Endothelial cell of umbilical vein (primary cell): ENCODE measurements around the gene FES. TPM values are rescaled to one million over a fixed set of nuclear protein-coding genes. Genes with fewer than 3 reads are reported as not detected.

ENCODE experiments used
- BruUV-seq: library from RNA; stranded (reverse); fragments of 400-500 nt; replicated peaks from 2 replicates; lab custom pipeline; 2021; lab: Mats Ljungman, UMichigan
- CTCF ChIA-PET: fragments of 300-600, 350-600 bp; sonication (Branson Sonifier 250); formaldehyde crosslinking; loops from one replicate; lab custom pipeline; 2021; ENCODE audit warnings: antibody characterized with exemption, inconsistent platforms; lab: Charles Lee
- POLR2A ChIA-PET: fragments of 300-600, 350-600 bp; sonication (Branson Sonifier 250); formaldehyde crosslinking; loops from one replicate; lab custom pipeline; 2021; ENCODE audit warnings: antibody characterized with exemption, inconsistent platforms; lab: Charles Lee
- DNase-seq: peaks from one replicate; pipeline ENCODE4 v3.0.0-alpha.2; 2011; ENCODE audit warnings: low read depth, low spot score
- FAIRE-seq: peaks from 2 replicates; lab custom pipeline; 2011; peaks lifted over from hg19 to GRCh38; lab: Jason Lieb, UNC
- H2AFZ ChIP-seq: 2 replicates; pipeline ENCODE4 v1.6.0; 2012; ENCODE audit warnings: low read depth, low read length, control low read depth, inconsistent platforms
- H3K27ac ChIP-seq: 2 replicates; pipeline ENCODE4 v1.5.1; 2011; ENCODE audit warnings: low read depth, mild to moderate bottlenecking, control low read depth, low read length, moderate library complexity; ENCODE audit not compliant: insufficient read depth
- H3K27me3 ChIP-seq, 2 experiments: 2 replicates each; pipeline versions ENCODE4 v1.6.0 to v1.6.1; 2011; ENCODE audit warnings: low read length in 2 of 2, mixed read lengths in 1 of 2; ENCODE audit not compliant: control insufficient read depth in 2 of 2, insufficient read depth in 2 of 2
- H3K36me3 ChIP-seq, 2 experiments: 2 replicates in 1 of 2; 3 replicates in 1 of 2; pipeline ENCODE4 v1.5.1; 2011; ENCODE audit warnings: low read length in 2 of 2, mild to moderate bottlenecking in 1 of 2, moderate library complexity in 1 of 2; ENCODE audit not compliant: control insufficient read depth in 2 of 2, insufficient read depth in 2 of 2; ENCODE audit errors: extremely low read depth in 1 of 2
- H3K4me1 ChIP-seq: 3 replicates; pipeline ENCODE4 v1.5.1; 2011; ENCODE audit warnings: mild to moderate bottlenecking, low read length; ENCODE audit not compliant: control insufficient read depth, insufficient read depth; ENCODE audit errors: extremely low read depth
- H3K4me2 ChIP-seq: 2 replicates; pipeline ENCODE4 v1.6.1; 2011; ENCODE audit warnings: low read length, control low read depth, mixed read lengths; ENCODE audit not compliant: insufficient read depth
- H3K4me3 ChIP-seq, 3 experiments: fragments of 200-600 bp in 1 of 3; sonication (generic), shearing (Covaris generic) in 1 of 3; replicated peaks in 1 of 3; 2 replicates each; pipeline ENCODE4 v1.5.1; 2011 to 2016; ENCODE audit warnings: control low read depth in 3 of 3, low read length in 3 of 3, mild to moderate bottlenecking in 2 of 3, inconsistent platforms in 1 of 3, low read depth in 1 of 3, moderate library complexity in 1 of 3; ENCODE audit not compliant: insufficient read depth in 1 of 3
- H3K79me2 ChIP-seq: 2 replicates; pipeline ENCODE4 v1.6.0; 2012; ENCODE audit warnings: low read length, inconsistent platforms; ENCODE audit not compliant: control insufficient read depth, insufficient read depth
- H3K9ac ChIP-seq: replicated peaks from 2 replicates; pipeline ENCODE3; 2011; ENCODE audit warnings: low read length, control low read depth; ENCODE audit not compliant: insufficient read depth; ENCODE audit errors: extremely low read depth
- H3K9me1 ChIP-seq: replicated peaks from 3 replicates; pipeline ENCODE4 v1.6.0; 2011; ENCODE audit warnings: mild to moderate bottlenecking, low read length; ENCODE audit not compliant: control insufficient read depth, insufficient read depth; ENCODE audit errors: extremely low read depth
- H3K9me3 ChIP-seq: replicated peaks from 2 replicates; pipeline ENCODE4 v1.5.1; 2012; ENCODE audit warnings: low read length, inconsistent platforms; ENCODE audit not compliant: control insufficient read depth, insufficient read depth
- H4K20me1 ChIP-seq: replicated peaks from 2 replicates; pipeline ENCODE3; 2011; ENCODE audit warnings: mild to moderate bottlenecking, low read length; ENCODE audit not compliant: control insufficient read depth, insufficient read depth; ENCODE audit errors: extremely low read depth
- EZH2 ChIP-seq: IDR thresholded peaks from 2 replicates; pipeline ENCODE4 v1.6.1; 2012; ENCODE audit warnings: borderline replicate concordance, low read depth, mild to moderate bottlenecking, moderate library complexity, low read length, inconsistent platforms; ENCODE audit not compliant: severe bottlenecking
- FOS ChIP-seq: IDR thresholded peaks from 2 replicates; pipeline ENCODE4 v1.6.1; 2011; ENCODE audit warnings: mild to moderate bottlenecking, low read length, moderate library complexity, borderline replicate concordance; ENCODE audit not compliant: insufficient read depth
- GATA2 ChIP-seq: IDR thresholded peaks from 2 replicates; pipeline ENCODE4 v1.7.0; 2011; ENCODE audit warnings: low read depth, mild to moderate bottlenecking, moderate library complexity, mixed read lengths, low read length; ENCODE audit not compliant: insufficient read length, insufficient read depth
- JUN ChIP-seq: IDR thresholded peaks from 2 replicates; pipeline ENCODE4 v1.6.1; 2011; ENCODE audit warnings: borderline replicate concordance, low read depth; ENCODE audit not compliant: insufficient read length, insufficient read depth
- MYC ChIP-seq: IDR thresholded peaks from one replicate; pipeline ENCODE4 v1.6.1; 2011; ENCODE audit warnings: mild to moderate bottlenecking, low read depth, low read length
- POLR2A ChIP-seq: IDR thresholded peaks from 2 replicates; pipeline ENCODE4 v1.6.1; 2012; ENCODE audit warnings: low read depth, mild to moderate bottlenecking, control low read depth, low read length
- POLR2AphosphoS5 ChIP-seq: IDR thresholded peaks from 2 replicates; pipeline ENCODE4 v1.6.1; 2012; ENCODE audit warnings: low read depth, mild to moderate bottlenecking, control low read depth, low read length, moderate library complexity; ENCODE audit not compliant: insufficient read depth
- dilution Hi-C: fragments of 300-500 bp; cut with MboI; formaldehyde crosslinking; loops from one replicate; pipeline ENCODE4 v1.15.0; 2019; ENCODE audit warnings: low sequenced_read_pairs; ENCODE audit not compliant: extremely low pct_ligation_motif_present
- intact Hi-C: fragments of 100-400 bp; cut with micrococcal nuclease; formaldehyde crosslinking; loops from one replicate; pipeline ENCODE4 v1.10.0; 2022
- polyA plus RNA-seq, 4 experiments: library from polyadenylated mRNA; depleted of rRNA in 3 of 4; stranded (reverse) in 3 of 4; unstranded in 1 of 4; fragments of >200 nt; gene quantifications; 2 replicates each; pipeline versions ENCODE4 v1.2.1 to v1.2.3, GENCODE V29; 2011 to 2012; ENCODE audit warnings: missing spikeins in 1 of 4
- total RNA-seq: library from RNA; stranded (reverse); gene quantifications from 2 replicates; pipeline ENCODE4 v1.2.3, GENCODE V29; 2021
- TF ChIP-seq, protein P1 (sequence below): IDR thresholded peaks from 2 replicates; pipeline ENCODE4 v1.6.1; 2011; ENCODE audit not compliant: insufficient read depth, insufficient read length
- TF ChIP-seq, protein P2 (sequence below), 2 donors: IDR thresholded peaks; 1 replicate in 1 of 2; 2 replicates in 1 of 2; pipeline ENCODE4 v1.5.1; 2011; ENCODE audit warnings: low read length in 2 of 2, mild to moderate bottlenecking in 2 of 2, moderate library complexity in 2 of 2, control low read depth in 1 of 2, inconsistent platforms in 1 of 2, low read depth in 1 of 2; ENCODE audit not compliant: insufficient read depth in 1 of 2; ENCODE audit errors: extremely low read depth in 1 of 2

The FES gene
- total and polyA plus RNA-seq, 2 donors (not counting 3 experiments of a cell fraction or from before 2014, with no cell fraction given), result 41.5 to 58.1 TPM

DNA sequence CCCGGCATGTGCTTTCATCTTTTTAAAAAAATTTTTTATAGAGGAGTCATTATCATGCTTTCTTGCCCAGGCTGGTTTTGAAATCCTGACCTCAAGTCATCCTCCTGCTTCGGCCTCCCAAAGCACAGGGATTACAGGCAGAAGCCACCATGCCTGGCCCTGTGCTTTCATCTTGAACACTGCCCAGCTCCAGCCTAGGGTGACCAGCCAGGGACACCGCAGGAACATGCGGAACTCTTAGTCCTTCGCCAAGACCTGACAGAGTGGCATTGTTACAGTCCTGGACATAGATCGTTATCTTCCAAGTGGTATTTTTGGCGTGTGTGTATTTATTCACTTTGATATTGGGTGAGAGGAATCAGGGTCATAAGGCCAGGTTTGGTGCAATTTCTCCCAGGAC lies 23.9 kb upstream of the FES start:
- Histone ChIP-seq H2AFZ (no peak overlapping the region), H3K79me2 (no peaks in the 10 kb centered on the region), H3K27ac (no peak overlapping the region), H3K4me1 (no peaks in the 10 kb centered on the region), H3K27me3 (no peaks in the 10 kb centered on the region), H3K9me3 (no peaks in the 10 kb centered on the region), H3K9me1 (no peaks in the 10 kb centered on the region), H3K4me2 (no peak overlapping the region), H3K9ac (no peak overlapping the region), H3K4me3 (no peak overlapping the region), H3K36me3 (no peaks in the 10 kb centered on the region), H4K20me1 (no peaks in the 10 kb centered on the region)
- DNase-seq, result no peak
- BruUV-seq, result no TSS peak
- ChIA-PET POLR2A (no interaction called here), CTCF (no interaction called here)
- intact Hi-C loops (no loop called here), dilution Hi-C loops (no loop called here)
- TF ChIP-seq EZH2, result no peak
- TF ChIP-seq GATA2, result peak; percentile 37
- no peak for FAIRE-seq

DNA sequence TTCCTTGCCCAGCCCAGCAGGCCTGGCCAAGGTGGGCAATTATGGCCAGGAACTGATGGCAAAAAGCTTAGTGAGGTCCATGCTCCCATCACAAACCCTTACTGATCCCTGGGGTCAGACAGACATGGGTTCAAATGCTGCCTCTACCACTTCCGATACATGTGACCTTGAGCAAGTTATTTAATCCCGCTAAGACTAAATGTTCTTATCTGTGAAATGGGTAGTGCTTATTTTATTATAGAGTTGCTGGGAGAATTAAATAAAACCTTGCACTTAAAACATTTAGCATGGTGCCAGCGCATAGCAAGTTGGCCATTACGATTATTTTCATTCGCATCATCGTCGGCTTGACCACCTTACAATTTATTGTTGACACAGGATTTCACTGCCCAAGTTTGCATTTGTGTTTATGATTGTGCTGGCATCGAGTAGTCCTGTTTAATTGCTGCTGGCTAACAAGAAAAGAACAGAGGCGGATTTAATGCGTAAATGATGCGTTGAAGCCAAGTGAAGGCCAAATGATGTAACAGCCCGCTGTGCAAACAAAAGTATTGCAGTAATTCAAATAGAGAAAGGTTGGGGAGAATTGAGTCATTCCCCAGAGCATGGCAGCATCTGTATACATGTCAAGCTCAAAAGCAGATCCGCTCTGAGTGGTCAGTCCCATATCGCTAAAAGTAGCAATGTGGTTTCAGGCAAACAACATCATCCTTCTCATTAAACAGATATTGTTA lies 23.2 kb upstream of the FES start:
- FAIRE-seq, result peak; percentile 37
- no TSS peak for BruUV-seq

More for the DNA sequence above, 23.2 kb upstream of the FES start:
- intact Hi-C loops, result no loop called here
- H2AFZ ChIP-seq, result no peak overlapping the region
- H3K36me3 ChIP-seq, result no peaks in the 10 kb centered on the region
- no peak overlapping the region for H3K4me2 ChIP-seq
- no peak overlapping the region for H3K4me3 ChIP-seq
- H3K9me3 ChIP-seq, result no peaks in the 10 kb centered on the region
- POLR2A ChIA-PET, result no interaction called here
- H3K9me1 ChIP-seq, result no peaks in the 10 kb centered on the region
- no peaks in the 10 kb centered on the region for H3K79me2 ChIP-seq
- no peak for DNase-seq
- dilution Hi-C loops, result no loop called here
- no peak overlapping the region for H3K9ac ChIP-seq
- TF ChIP-seq EZH2, result no peak
- TF ChIP-seq, protein P1, sequence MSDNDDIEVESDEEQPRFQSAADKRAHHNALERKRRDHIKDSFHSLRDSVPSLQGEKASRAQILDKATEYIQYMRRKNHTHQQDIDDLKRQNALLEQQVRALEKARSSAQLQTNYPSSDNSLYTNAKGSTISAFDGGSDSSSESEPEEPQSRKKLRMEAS, result no peak
- no peak for TF ChIP-seq FOS
- TF ChIP-seq GATA2, result no peak
- TF ChIP-seq MYC, result no peak
- TF ChIP-seq, protein P2, sequence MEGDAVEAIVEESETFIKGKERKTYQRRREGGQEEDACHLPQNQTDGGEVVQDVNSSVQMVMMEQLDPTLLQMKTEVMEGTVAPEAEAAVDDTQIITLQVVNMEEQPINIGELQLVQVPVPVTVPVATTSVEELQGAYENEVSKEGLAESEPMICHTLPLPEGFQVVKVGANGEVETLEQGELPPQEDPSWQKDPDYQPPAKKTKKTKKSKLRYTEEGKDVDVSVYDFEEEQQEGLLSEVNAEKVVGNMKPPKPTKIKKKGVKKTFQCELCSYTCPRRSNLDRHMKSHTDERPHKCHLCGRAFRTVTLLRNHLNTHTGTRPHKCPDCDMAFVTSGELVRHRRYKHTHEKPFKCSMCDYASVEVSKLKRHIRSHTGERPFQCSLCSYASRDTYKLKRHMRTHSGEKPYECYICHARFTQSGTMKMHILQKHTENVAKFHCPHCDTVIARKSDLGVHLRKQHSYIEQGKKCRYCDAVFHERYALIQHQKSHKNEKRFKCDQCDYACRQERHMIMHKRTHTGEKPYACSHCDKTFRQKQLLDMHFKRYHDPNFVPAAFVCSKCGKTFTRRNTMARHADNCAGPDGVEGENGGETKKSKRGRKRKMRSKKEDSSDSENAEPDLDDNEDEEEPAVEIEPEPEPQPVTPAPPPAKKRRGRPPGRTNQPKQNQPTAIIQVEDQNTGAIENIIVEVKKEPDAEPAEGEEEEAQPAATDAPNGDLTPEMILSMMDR (IDR thresholded peaks at IDR 0.05; ENCODE audit: extremely low read depth in 1 of 2, insufficient read depth in 1 of 2, low read depth in 1 of 2, low read length in 2 of 2), result no peak
- no peak for TF ChIP-seq JUN
- no peak for TF ChIP-seq POLR2AphosphoS5
- TF ChIP-seq POLR2A, result no peak
- CTCF ChIA-PET, result no interaction called here
- no peak overlapping the region for H3K27ac ChIP-seq
- no peaks in the 10 kb centered on the region for H3K4me1 ChIP-seq
- H3K27me3 ChIP-seq, result no peaks in the 10 kb centered on the region
- no peaks in the 10 kb centered on the region for H4K20me1 ChIP-seq
